HG03066 (cell line): ENCODE data around the gene ATP9B.

Experiments
- ATAC-seq: cut with Tn5 transposase; IDR thresholded peaks from one replicate; pipeline ENCODE4 v1.9.1; 2021; ENCODE audit warnings: low read depth; ENCODE audit not compliant: unreplicated experiment

The ATP9B gene

DNA sequence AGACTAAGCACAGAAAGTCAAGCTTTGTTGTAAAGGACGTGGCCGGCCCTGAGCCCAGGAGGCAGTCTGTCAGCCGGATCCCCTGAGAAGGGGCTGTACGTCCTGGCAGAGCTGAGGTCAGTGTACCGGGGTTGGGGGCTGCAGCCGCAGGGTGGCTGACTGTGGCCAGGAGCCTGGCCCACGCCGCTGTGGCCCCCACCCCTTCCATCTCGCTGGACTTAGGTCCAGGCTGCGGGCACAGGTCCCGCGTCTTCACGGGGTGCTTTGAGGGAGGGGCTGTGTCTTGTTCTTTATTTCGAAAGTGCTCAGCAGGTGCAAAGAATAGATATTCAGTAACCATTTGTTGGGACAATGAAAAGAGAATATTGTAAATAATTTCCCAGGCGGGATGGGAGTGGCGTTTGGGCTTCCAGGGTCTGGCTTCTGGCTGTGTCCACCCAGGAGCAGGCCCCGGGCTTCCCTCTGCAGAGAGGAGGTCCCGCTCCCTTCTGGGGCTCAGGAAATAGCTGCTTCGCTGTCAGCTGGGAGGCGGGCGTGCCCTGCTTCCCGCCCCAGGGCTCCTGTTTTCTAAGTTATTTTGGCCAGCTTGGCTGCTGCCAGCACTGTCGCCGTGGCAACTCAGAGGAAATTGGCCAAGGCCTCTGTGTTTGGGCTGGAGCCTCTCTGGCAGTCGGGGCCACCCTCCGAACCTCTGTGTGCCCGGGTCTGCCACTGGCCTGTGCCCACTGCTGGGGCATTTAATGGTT, 334.0 kb downstream of the ATP9B start:
- ATAC-seq: no peak

DNA sequence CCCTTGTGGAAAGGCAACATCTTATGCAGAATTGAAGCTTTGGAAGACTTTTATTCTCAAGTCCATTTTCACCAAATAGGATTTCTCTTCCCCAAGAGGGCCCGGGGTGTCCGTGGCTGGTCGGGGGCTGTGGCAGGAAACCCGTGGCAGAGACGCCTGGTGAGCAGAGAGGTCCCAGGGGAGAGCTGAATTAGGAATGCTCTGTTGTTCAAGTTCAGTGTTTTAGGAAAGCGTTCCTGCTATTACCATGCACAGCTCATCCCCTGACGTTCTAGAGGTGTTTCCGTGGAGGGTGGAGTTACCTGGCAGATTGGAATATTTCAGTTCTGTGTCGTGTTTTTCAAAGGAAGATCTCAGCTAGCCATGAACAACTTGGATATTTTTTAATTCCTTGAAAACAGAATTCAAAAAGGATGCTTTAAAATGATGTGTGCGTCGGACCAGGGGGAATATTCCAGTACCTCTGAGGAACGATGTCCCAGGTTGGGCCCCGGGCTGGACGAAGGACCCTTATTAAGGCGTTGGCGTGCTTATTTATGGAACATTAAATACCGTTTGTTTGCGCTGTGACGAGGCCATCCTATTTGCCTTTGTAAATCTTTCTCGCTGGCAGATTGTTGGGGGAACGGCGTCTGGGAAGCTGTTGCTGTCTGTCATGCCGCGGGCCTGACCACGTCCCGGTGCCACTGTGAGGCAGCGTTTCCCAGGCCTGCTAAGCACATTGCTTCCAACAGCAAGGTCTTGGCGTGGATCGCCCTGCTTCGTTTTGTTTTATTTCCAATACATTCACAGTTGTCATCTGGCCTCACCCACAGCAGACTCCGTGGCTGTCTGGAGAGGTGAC, 334.8 kb downstream of the ATP9B start:
- ATAC-seq: no peak

DNA sequence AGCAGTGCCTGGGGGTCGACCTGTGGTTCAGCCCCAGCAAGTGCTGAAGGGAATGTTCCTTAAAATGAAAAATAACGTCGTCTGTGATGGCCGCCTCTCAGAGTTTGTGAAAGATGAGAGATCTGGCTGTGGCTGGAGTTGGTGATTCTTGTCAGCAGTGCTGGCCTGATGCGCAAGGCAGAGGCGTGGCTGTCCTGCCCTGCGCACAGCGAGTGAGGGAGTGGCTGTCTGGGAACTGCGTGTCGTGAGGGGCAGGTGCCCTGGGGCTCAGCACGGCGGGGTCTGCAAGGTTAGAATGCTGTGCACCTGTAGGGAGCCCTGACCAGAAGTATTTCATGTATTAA, 335.3 kb downstream of the ATP9B start:
- no peak for ATAC-seq

DNA sequence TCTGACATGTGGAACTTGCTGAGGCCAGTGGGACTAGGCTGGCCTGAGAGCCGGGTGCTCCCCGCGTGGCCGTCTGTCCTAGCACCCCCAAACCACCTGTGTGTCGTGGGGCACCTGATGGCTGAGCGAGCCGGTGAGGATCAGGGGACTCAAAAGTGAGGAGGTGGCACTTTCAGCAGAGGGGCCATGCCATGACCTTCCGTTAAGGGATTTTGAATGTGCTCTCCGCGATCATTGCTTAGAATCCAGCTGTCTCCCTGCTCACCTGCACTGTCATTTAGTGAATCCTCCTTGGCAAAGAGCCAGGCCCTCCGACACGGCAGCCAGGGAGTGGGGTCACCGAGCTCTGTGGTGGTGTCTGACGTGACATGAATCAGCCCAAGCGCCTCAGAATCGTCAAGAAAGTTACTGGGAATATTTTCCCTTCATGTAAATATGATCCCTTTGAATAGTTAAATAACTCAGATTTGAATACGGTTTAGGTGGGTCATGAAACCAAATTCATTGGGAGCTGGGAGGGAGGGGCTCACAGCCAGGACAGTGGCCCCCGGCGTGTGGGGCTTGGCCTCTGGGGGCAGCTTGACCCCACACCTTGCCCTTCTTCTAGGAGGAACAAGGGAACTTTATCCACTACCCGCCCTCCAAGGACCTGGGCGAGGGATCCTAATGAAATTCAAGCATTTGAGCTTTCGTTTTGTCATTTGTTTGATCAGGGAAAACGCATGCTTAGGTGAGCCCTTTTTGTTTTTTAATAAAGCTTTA, 336.0 kb downstream of the ATP9B start:
- no peak for ATAC-seq

DNA sequence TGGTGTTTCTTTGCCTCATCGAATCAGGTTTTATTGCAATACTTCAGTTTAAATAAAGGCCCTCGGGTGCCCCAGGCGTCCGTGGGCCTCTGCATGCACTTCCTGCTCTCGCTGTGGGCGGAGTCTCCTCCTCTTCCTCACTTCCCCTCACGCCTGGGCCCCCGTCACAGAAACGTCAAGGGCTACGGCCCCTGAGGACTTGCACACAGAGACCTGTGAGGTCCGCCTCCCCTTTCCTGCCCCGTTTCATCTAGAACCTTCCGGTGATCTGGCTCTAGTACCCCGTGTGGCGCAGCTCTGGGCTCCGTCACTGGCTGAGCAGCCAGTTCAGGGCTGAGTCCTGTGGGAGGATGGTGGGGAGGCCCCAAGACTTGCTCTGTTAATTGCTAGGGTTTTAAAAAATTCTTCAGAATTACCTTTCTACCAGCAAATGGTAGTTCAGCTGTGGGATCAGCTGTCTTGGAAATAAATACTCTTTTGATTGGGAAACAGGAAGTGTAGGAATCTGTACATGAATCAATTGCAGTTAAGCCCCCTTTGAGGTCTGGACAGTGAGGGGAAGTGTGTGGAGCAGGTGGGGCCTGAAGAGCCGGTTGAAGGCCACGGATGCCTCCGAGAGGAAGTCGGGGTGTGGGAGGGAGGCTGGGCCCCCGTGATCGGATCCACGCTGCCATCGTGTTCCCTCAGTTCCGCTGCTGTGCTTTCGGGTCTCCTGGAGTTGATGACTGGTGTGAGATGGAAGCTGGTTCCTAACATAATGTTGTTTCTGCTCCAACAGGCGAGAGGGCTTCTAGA, 336.8 kb downstream of the ATP9B start:
- peak; percentile 89 for ATAC-seq

DNA sequence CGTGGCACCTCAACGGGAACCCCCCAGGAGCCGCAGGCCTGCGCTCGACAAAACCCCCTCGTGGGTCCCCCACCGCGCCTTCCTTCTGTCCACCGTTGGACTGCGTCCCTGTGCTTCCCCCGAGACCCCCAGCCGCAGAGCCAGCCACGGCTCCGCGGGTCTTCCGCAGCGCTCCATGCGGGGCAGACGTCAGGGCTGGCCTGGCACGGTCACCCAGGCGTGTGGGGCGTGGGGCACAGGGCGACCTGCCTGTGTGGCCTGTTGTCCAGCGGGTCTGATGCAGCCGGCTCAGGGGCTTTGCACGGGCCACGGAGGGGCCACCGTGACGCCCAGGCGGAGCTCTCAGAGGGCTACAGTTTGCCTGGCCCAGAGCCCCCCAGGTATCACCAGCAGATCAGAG, 337.5 kb downstream of the ATP9B start:
- no peak for ATAC-seq

DNA sequence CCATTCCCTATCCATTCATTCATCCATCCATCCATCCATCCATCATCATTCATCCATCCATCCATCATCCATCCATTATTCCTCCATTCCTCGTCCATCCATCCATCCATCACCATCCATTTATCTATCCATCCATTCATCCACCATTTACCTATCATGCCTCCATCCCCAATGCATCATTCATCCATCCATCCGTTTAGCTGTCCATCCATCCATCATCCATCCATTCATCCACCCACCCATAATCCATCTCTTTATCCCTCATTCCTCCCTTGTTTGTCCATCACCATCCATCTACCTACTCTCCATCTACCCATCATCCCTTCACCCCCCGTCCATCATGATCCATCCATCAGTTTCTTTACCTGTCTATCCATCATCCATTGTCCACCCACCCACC, 340.1 kb downstream of the ATP9B start:
- ATAC-seq: no peak

DNA sequence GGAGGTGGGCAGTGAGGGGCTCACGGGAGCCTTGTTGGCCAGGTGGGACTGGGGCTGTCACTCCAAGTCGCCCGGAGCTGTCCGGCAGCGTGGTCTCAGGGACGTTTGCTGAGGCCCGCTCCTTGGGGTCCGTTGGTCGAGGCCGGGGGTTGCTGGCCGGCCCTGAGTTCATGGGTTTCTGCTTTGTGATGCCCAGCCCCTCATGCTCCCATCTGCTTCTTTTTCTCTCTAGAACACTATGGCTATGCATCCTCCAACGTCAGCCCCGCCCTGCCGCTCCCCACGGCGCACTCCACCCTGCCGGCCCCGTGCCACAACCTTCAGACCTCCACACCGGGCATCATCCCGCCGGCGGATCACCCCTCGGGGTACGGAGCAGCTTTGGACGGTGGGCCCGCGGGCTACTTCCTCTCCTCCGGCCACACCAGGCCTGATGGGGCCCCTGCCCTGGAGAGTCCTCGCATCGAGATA, 341.0 kb downstream of the ATP9B start:
- no peak for ATAC-seq

DNA sequence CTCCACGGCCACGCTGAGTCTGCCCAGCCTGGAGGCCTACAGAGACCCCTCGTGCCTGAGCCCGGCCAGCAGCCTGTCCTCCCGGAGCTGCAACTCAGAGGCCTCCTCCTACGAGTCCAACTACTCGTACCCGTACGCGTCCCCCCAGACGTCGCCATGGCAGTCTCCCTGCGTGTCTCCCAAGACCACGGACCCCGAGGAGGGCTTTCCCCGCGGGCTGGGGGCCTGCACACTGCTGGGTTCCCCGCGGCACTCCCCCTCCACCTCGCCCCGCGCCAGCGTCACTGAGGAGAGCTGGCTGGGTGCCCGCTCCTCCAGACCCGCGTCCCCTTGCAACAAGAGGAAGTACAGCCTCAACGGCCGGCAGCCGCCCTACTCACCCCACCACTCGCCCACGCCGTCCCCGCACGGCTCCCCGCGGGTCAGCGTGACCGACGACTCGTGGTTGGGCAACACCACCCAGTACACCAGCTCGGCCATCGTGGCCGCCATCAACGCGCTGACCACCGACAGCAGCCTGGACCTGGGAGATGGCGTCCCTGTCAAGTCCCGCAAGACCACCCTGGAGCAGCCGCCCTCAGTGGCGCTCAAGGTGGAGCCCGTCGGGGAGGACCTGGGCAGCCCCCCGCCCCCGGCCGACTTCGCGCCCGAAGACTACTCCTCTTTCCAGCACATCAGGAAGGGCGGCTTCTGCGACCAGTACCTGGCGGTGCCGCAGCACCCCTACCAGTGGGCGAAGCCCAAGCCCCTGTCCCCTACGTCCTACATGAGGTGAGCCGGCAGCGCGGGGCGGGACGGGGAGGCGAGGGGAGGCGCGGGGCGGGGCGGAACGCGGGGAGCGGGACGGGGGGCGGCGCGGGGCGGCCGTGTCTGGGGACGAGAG, 341.8 kb downstream of the ATP9B start:
- no peak for ATAC-seq

DNA sequence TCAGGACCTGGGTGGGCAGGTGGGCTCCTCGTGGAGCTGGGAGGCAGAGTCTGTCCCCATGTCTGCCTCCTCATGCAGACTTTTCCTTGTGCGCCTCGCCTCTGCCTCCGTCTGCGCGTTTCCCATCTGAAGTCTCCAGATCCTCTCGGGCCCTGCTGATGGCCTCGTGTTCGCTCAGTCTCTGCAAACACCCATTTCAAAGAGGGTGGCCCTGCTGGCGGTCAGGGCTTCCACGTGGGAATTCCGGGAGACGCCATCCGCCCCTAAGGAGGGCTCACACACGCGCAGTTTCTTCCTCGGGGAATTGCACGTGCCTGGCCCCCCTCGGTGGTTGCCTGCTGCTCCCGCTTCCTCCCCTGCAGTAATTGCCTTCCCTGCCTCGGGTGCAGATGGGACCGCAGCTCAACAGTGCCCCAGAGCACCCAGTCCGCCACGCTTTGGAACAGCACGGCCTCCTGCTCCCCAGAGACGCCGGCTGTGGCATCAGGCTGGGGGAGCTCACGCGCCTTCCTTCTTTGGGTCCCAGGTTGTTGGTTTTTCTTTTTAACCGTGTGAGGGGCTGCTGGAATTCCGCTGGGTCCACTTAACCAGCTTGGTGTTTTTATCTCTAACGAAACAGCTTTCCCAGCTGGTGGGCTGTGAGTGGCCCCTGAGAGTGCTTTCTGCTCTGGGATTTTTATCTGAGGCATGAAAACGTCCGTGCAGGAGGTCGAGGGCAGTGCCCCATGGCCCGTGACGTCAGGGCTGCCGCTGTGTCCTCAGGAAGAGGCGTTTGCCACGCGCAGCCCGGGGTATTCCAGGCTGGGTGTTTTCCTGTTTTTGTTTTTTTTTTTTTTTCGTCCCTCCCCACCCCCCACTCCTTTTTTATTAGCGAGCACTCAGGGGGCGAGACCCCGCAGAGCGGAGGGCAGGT, 342.7 kb downstream of the ATP9B start:
- ATAC-seq: no peak

DNA sequence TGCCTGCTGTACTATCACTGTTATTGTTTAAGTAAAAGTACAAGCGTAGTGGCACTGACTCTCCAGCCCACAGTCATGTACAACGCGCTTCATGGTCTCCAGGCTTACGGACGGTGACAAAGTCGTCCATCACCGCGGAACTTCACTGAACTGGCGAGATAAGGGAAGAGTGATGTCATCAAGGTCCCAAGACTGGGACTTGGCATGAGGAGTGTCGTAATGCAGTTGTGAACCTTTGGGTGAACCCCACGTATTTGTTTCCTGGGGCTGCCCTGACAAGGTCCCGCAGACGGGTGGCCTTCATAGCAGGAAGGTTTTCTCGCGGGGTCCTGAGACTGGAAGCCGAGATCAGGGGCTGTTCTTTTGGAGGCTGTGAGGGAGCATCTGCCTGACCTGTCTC, 343.8 kb downstream of the ATP9B start:
- no peak for ATAC-seq

DNA sequence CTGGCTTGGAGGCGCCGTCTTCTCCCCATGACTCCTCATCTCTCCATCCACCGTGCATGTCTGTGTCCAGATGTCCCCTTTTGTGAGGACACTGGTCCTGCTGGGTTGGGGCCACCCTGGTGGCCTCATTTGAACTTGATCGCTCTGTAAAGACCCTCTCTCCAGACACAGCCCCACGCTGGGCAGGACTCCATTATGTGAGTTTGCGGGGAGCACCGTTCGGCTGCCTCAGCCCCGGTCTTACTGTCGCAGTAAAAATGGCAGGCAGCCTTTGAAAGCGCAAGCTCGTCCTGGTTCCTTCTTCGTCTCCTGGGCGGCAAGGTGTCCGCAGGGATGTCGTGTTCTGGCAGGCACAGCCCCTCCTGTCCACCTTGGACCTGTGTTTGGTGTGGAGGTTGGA, 344.2 kb downstream of the ATP9B start:
- ATAC-seq: no peak

DNA sequence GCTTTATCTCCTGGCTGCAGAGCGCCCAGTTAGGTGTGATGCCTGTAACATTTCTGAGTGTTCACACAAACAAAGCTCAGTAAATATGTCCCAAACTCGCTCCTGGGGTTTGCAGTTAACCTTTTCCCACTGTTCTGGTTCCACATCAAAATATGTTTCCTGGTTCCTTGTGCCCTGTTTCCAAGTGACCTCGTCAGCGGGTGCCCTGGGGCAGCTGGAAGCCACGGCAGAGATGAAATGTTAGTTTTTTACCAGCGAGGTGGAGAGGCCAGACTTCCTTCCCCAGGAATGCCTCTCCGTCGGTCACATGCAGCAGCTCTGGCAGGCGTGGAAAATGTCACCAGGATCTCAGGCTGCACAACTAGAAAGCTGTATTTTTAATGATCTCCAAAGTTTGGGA, 344.7 kb downstream of the ATP9B start:
- ATAC-seq: no peak

DNA sequence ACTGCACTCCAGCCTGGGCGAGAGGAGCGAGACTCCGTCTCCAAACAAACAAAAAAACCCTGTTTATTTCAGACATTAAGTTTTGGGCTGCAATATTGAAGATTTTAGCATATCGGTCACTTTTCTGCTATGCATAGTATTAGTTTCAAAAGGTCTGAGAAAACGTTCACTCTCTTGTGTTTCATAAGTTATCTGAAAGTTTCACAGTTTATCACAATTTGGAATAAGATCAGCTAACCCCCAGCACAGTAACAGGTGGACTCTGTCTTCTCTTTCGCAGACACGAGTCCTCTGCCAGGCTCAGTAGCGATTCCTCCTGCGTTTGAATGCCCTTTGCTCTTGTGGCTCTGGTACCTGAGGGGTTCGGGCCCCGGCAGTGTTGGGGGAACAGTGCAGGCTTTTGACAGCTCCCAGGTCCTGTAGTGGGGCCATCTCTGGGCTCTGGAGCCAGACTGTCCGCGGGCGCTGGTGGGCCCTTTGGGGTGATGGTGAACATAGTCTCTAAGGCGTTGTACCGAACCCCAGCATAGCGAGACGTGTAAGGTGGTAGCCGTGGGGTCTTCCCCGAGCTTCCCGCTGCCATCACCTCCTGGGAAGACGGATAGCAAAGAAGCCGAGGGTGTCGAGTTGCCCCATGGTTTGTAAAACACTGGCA, 347.0 kb downstream of the ATP9B start:
- ATAC-seq: no peak

DNA sequence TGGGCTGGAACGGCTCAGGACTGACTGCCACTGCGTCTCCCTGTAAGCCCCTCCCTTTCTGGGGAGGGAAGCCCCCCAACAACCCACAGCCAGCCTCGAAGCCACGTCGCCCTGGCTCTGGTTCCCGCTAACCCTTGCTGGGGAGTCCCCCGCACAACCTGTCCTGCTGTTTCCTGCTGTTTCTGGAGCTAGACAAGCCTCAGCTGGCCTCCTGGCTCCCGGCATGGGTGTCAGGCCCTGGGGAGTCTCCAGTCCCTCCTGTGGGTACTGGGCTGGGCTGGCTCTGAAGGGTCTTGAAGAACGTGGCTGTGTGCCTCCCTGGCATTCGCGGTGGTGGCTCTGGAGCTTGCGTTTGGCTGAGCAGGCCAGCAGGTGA, 347.5 kb downstream of the ATP9B start:
- no peak for ATAC-seq

DNA sequence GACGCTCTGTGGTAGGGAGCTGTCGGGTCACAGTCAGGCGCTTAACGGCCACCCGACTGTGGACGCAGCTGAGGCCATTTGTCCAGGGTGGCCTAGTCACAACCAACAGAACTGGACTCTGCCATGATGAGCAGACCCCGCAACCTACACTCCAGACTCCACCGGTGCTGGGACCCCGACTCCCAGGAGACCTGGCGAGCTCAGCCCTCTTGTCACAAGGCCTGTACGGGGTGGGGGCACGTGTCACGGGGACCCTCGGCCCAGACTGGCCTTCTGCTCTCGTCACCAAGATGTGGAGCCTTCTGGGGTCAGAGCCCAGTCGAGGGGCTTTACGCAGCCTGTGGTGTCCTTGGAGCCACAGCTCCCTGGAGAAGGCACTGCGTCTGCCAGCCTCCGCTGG, 349.0 kb downstream of the ATP9B start:
- no peak for ATAC-seq

DNA sequence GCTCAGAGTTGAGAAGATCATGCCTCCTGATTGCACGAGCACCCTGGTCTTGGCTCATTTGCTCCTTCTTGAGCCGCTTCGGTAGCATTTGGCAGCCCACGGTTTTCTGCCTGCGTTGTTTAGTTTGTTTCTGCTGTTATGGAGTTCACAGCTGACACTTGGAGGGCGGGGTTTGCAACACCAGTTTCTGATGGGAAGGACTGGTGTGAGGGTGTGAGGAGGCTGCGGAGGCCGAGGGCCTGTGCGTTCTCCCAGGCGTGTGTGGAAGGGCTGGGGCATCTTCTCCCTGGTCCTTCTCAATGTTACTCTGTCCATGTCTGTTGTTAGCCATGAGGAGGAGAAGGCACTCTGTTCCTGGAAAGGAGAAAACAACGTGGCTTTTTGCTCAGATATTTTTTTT, 349.4 kb downstream of the ATP9B start:
- no peak for ATAC-seq
